WTC11 (cell line): ENCODE results near the gene CCDC183. TPM values are rescaled to one million over a fixed set of nuclear protein-coding genes. Genes with fewer than 3 reads are reported as not detected.
A peak's percentile ranks its signal among the peaks of the same experiment; 100 is the strongest.

Experiments
- ATAC-seq: fragments of 200-7000 bp; cut with Tn5 transposase; 2 replicates; pipeline ENCODE4 v1.10.0; 2021; ENCODE audit warnings: mild to moderate bottlenecking, moderate library complexity
- CTCF ChIA-PET: fragments of 300-600 bp; sonication (Branson Sonifier 250); formaldehyde crosslinking; loops from one replicate; lab custom pipeline; 2021; ENCODE audit warnings: antibody characterized with exemption; lab: Charles Lee
- POLR2A ChIA-PET: fragments of 350-600 bp; sonication (Branson Sonifier 250); formaldehyde crosslinking; loops from one replicate; lab custom pipeline; 2021; ENCODE audit warnings: antibody characterized with exemption; lab: Charles Lee
- DNase-seq: peaks from one replicate; pipeline ENCODE4 v3.0.0; 2021; ENCODE audit warnings: low spot score
- H3K27ac Mint-ChIP-seq: 2 replicates; pipeline ENCODE4 v1.8.0; 2021; ENCODE audit warnings: mixed read lengths
- H3K27me3 Mint-ChIP-seq: 2 replicates; pipeline ENCODE4 v1.8.0; 2021; ENCODE audit warnings: low read depth, mild to moderate bottlenecking, moderate library complexity, mixed read lengths
- H3K36me3 Mint-ChIP-seq: 2 replicates; pipeline ENCODE4 v1.8.0; 2021; ENCODE audit warnings: mixed read lengths
- H3K4me1 Mint-ChIP-seq: 2 replicates; pipeline ENCODE4 v1.8.0; 2022; ENCODE audit warnings: mixed read lengths
- H3K4me3 Mint-ChIP-seq: 2 replicates; pipeline ENCODE4 v1.8.0; 2021; ENCODE audit warnings: mild to moderate bottlenecking, moderate library complexity, mixed read lengths
- H3K9me3 Mint-ChIP-seq: 2 replicates; pipeline ENCODE4 v1.8.0; 2021; ENCODE audit warnings: mixed read lengths
- CBFB ChIP-seq: sonication (generic); formaldehyde crosslinking; IDR thresholded peaks from 2 replicates; pipeline ENCODE4 v1.8.1; 2022; ENCODE audit warnings: mild to moderate bottlenecking, low read depth, missing genetic modification reagents
- CREB1 ChIP-seq: sonication (generic); formaldehyde crosslinking; IDR thresholded peaks from 2 replicates; pipeline ENCODE4 v1.8.0; 2023; ENCODE audit warnings: mild to moderate bottlenecking, missing genetic modification reagents
- GRHL2 ChIP-seq: fragments of 250-450 bp; sonication (Bioruptor Pico); IDR thresholded peaks from 2 replicates; pipeline ENCODE4 v1.8.0; 2022; ENCODE audit warnings: mild to moderate bottlenecking, moderate library complexity; ENCODE audit not compliant: insufficient replicate concordance, severe bottlenecking
- IRF2 ChIP-seq: sonication (generic); formaldehyde crosslinking; IDR thresholded peaks from 2 replicates; pipeline ENCODE4 v1.8.0; 2022; ENCODE audit warnings: low read depth, missing genetic modification reagents, borderline replicate concordance
- JAZF1 ChIP-seq: fragments of 250-450 bp; sonication (Bioruptor Pico); IDR thresholded peaks from 2 replicates; pipeline ENCODE4 v1.9.0; 2021; ENCODE audit warnings: moderate library complexity, mild to moderate bottlenecking, inconsistent platforms
- JUN ChIP-seq: sonication (generic); formaldehyde crosslinking; IDR thresholded peaks from 2 replicates; pipeline ENCODE4 v1.8.0; 2023; ENCODE audit warnings: mild to moderate bottlenecking, missing genetic modification reagents
- NR2C2 ChIP-seq: sonication (generic); formaldehyde crosslinking; IDR thresholded peaks from 2 replicates; pipeline ENCODE4 v1.8.0; 2022; ENCODE audit warnings: mild to moderate bottlenecking, missing genetic modification reagents
- RORB ChIP-seq: fragments of 250-450 bp; sonication (Bioruptor Pico); IDR thresholded peaks from 2 replicates; pipeline ENCODE4 v1.9.0; 2021; ENCODE audit warnings: mild to moderate bottlenecking
- SOX15 ChIP-seq: fragments of 250-450 bp; sonication (Bioruptor Pico); IDR thresholded peaks from 2 replicates; pipeline ENCODE4 v1.9.0; 2021; ENCODE audit warnings: mild to moderate bottlenecking
- SP1 ChIP-seq: sonication (generic); formaldehyde crosslinking; conservative IDR thresholded peaks from 2 replicates; pipeline ENCODE4 v1.8.1; 2022; ENCODE audit warnings: missing genetic modification reagents
- TCF7 ChIP-seq: sonication (generic); formaldehyde crosslinking; IDR thresholded peaks from 2 replicates; pipeline ENCODE4 v1.8.0; 2022; ENCODE audit warnings: mild to moderate bottlenecking, low read depth, missing genetic modification reagents, moderate library complexity
- TEAD4 ChIP-seq: sonication (generic); formaldehyde crosslinking; IDR thresholded peaks from 2 replicates; pipeline ENCODE4 v1.8.0; 2022; ENCODE audit warnings: mild to moderate bottlenecking, missing genetic modification reagents
- ZNF423 ChIP-seq: fragments of 250-450 bp; sonication (Bioruptor Pico); IDR thresholded peaks from 2 replicates; pipeline ENCODE4 v2.1.2; 2022; ENCODE audit warnings: mild to moderate bottlenecking, moderate library complexity
- total RNA-seq: library from RNA; stranded (reverse); gene quantifications from 3 replicates; pipeline ENCODE4 v1.2.3, GENCODE V29; 2021
- TF ChIP-seq, protein P1 (sequence below): fragments of 250-450 bp; sonication (Bioruptor Pico); IDR thresholded peaks from 2 replicates; pipeline ENCODE4 v1.8.0; 2021; ENCODE audit warnings: mild to moderate bottlenecking
- TF ChIP-seq, protein P2 (sequence below): sonication (generic); formaldehyde crosslinking; conservative IDR thresholded peaks from 2 replicates; pipeline ENCODE4 v1.8.1; 2023; ENCODE audit warnings: mild to moderate bottlenecking, low read depth, missing genetic modification reagents, moderate library complexity
- TF ChIP-seq, protein P3 (sequence below): sonication (generic); formaldehyde crosslinking; IDR thresholded peaks from 2 replicates; pipeline ENCODE4 v1.8.1; 2022; ENCODE audit warnings: missing genetic modification reagents, borderline replicate concordance
- TF ChIP-seq, protein P4 (sequence below): sonication (generic); formaldehyde crosslinking; IDR thresholded peaks from 2 replicates; pipeline ENCODE4 v1.8.0; 2022; ENCODE audit warnings: mild to moderate bottlenecking, missing genetic modification reagents
- TF ChIP-seq, protein P5 (sequence below): fragments of 250-450 bp; sonication (Bioruptor Pico); IDR thresholded peaks from 2 replicates; pipeline ENCODE4 v2.1.2; 2022; ENCODE audit warnings: mild to moderate bottlenecking, moderate library complexity
- TF ChIP-seq, protein P6 (sequence below): sonication (generic); formaldehyde crosslinking; IDR thresholded peaks from 2 replicates; pipeline ENCODE4 v1.8.1; 2022; ENCODE audit warnings: low read depth, missing genetic modification reagents, borderline replicate concordance
- TF ChIP-seq, protein P7 (sequence below): sonication (generic); formaldehyde crosslinking; IDR thresholded peaks from 2 replicates; pipeline ENCODE4 v1.8.0; 2023; ENCODE audit warnings: missing genetic modification reagents

CCDC183 gene
- total RNA-seq, 1 experiment from 2014 or later: 2.1 TPM

DNA sequence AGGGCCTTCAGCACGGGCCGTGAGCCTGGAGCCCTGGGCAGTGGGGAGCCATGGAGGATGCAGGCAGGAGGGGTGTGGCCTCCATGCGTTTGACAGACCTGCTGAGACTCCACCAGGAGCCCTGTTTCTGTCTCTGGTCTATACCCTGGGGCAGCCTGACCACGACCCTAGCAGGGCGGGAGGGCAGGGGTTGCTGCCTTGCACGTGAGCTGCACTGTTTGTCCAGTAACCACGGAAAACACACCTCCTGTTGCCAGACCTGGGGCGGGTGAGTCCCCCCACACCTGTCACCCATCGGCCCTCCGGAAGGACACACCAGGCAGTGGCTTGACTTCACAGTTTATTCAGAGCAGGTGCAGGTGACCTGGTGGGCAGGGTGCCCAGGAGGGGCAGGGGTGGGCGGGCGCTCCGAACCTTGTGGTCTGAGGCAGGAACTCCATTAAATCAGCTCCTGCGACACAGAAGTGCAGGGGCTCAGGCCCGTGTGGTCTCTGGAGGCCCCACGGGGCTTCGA lies 42.0 kb upstream of the CCDC183 start (continued):
- TF ChIP-seq, protein P1, sequence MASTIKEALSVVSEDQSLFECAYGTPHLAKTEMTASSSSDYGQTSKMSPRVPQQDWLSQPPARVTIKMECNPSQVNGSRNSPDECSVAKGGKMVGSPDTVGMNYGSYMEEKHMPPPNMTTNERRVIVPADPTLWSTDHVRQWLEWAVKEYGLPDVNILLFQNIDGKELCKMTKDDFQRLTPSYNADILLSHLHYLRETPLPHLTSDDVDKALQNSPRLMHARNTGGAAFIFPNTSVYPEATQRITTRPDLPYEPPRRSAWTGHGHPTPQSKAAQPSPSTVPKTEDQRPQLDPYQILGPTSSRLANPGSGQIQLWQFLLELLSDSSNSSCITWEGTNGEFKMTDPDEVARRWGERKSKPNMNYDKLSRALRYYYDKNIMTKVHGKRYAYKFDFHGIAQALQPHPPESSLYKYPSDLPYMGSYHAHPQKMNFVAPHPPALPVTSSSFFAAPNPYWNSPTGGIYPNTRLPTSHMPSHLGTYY (CRISPR knock-in tag): no peak
- TF ChIP-seq, protein P2, sequence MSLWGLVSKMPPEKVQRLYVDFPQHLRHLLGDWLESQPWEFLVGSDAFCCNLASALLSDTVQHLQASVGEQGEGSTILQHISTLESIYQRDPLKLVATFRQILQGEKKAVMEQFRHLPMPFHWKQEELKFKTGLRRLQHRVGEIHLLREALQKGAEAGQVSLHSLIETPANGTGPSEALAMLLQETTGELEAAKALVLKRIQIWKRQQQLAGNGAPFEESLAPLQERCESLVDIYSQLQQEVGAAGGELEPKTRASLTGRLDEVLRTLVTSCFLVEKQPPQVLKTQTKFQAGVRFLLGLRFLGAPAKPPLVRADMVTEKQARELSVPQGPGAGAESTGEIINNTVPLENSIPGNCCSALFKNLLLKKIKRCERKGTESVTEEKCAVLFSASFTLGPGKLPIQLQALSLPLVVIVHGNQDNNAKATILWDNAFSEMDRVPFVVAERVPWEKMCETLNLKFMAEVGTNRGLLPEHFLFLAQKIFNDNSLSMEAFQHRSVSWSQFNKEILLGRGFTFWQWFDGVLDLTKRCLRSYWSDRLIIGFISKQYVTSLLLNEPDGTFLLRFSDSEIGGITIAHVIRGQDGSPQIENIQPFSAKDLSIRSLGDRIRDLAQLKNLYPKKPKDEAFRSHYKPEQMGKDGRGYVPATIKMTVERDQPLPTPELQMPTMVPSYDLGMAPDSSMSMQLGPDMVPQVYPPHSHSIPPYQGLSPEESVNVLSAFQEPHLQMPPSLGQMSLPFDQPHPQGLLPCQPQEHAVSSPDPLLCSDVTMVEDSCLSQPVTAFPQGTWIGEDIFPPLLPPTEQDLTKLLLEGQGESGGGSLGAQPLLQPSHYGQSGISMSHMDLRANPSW (CRISPR knock-in tag): no peak
- TF ChIP-seq SOX15 (CRISPR knock-in tag): no peak

DNA sequence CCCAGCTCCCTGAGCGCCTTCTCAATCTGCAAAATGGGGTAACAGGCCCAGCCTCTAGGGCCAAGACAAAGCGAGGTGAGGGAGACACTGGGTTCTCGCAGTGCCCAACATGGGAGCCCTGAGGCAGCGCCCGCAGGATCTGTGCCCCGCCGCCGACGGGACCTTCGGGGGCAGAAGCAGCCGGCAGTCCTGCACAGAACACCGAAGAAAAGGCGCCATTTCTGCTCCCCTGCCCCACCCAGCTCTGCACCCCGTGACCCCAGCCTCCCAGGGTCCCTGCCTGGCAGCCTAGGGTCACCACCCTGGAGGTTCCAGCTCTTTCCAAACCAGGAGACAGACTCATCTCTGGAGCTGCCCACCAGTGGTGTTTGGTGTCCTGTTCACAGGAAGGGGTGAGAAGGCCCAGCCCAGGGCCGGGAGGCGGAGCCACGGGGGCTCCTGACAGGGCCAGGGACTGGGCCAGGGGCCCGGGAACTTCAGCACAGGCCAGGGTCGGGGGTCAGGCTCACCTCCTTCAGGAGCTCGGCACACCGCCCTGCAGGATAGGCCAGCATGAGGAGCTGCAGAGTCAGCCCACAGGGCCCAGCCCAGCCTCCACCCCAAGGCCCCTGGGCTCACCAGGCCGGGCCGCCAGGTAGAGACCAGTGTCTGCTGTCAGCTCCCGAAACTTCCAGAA lies 41.4 kb upstream of the CCDC183 start:
- POLR2A ChIA-PET: no interaction called here
- peaks cover 3% of the 10 kb centered on the region; the same call in 1 of the 2 replicates for H3K27me3 Mint-ChIP-seq
- peaks cover 33% of the 10 kb centered on the region for H3K9me3 Mint-ChIP-seq
- H3K4me1 Mint-ChIP-seq: no peaks in the 10 kb centered on the region
- CTCF ChIA-PET: interaction anchor here (0.7 to 1.7 kb wide), 8 partner anchors 8 to 294 kb away, joined by 3 to 11 read pairs (median 3); partner anchors contain the start of gene LCN10
- no peak overlapping the region for H3K27ac Mint-ChIP-seq
- H3K4me3 Mint-ChIP-seq: no peak overlapping the region
- peak; percentile 61 for ATAC-seq
- DNase-seq: no peak
- peaks cover 11% of the 10 kb centered on the region for H3K36me3 Mint-ChIP-seq
- TF ChIP-seq TEAD4: no peak
- TF ChIP-seq, protein P1 (CRISPR knock-in tag): no peak
- no peak for TF ChIP-seq GRHL2
- TF ChIP-seq, protein P3, sequence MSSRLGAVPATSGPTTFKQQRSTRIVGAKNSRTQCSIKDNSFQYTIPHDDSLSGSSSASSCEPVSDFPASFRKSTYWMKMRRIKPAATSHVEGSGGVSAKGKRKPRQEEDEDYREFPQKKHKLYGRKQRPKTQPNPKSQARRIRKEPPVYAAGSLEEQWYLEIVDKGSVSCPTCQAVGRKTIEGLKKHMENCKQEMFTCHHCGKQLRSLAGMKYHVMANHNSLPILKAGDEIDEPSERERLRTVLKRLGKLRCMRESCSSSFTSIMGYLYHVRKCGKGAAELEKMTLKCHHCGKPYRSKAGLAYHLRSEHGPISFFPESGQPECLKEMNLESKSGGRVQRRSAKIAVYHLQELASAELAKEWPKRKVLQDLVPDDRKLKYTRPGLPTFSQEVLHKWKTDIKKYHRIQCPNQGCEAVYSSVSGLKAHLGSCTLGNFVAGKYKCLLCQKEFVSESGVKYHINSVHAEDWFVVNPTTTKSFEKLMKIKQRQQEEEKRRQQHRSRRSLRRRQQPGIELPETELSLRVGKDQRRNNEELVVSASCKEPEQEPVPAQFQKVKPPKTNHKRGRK (CRISPR knock-in tag): no peak
- TF ChIP-seq, protein P4, sequence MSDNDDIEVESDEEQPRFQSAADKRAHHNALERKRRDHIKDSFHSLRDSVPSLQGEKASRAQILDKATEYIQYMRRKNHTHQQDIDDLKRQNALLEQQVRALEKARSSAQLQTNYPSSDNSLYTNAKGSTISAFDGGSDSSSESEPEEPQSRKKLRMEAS (CRISPR knock-in tag): no peak
- TF ChIP-seq ZNF423 (CRISPR knock-in tag): no peak
- TF ChIP-seq TCF7: no peak
- TF ChIP-seq, protein P5, sequence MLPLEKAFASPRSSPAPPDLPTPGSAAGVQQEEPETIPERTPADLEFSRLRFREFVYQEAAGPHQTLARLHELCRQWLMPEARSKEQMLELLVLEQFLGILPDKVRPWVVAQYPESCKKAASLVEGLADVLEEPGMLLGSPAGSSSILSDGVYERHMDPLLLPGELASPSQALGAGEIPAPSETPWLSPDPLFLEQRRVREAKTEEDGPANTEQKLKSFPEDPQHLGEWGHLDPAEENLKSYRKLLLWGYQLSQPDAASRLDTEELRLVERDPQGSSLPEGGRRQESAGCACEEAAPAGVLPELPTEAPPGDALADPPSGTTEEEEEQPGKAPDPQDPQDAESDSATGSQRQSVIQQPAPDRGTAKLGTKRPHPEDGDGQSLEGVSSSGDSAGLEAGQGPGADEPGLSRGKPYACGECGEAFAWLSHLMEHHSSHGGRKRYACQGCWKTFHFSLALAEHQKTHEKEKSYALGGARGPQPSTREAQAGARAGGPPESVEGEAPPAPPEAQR: no peak
- no peak for TF ChIP-seq JUN
- TF ChIP-seq NR2C2 (CRISPR knock-in tag): no peak
- TF ChIP-seq, protein P6, sequence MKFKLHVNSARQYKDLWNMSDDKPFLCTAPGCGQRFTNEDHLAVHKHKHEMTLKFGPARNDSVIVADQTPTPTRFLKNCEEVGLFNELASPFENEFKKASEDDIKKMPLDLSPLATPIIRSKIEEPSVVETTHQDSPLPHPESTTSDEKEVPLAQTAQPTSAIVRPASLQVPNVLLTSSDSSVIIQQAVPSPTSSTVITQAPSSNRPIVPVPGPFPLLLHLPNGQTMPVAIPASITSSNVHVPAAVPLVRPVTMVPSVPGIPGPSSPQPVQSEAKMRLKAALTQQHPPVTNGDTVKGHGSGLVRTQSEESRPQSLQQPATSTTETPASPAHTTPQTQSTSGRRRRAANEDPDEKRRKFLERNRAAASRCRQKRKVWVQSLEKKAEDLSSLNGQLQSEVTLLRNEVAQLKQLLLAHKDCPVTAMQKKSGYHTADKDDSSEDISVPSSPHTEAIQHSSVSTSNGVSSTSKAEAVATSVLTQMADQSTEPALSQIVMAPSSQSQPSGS: no peak
- TF ChIP-seq JAZF1 (CRISPR knock-in tag): no peak
- TF ChIP-seq RORB (CRISPR knock-in tag): no peak
- no peak for TF ChIP-seq IRF2 (CRISPR knock-in tag)
- no peak for TF ChIP-seq CREB1 (CRISPR knock-in tag)
- no peak for TF ChIP-seq SOX15 (CRISPR knock-in tag)
- TF ChIP-seq, protein P7, sequence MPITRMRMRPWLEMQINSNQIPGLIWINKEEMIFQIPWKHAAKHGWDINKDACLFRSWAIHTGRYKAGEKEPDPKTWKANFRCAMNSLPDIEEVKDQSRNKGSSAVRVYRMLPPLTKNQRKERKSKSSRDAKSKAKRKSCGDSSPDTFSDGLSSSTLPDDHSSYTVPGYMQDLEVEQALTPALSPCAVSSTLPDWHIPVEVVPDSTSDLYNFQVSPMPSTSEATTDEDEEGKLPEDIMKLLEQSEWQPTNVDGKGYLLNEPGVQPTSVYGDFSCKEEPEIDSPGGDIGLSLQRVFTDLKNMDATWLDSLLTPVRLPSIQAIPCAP (CRISPR knock-in tag): no peak
- TF ChIP-seq SP1 (CRISPR knock-in tag): no peak
- TF ChIP-seq CBFB (CRISPR knock-in tag): no peak
